PFSK-1 (cell line): Measurements from ENCODE around the gene HIPK2.

Source experiments
- FOXP2 ChIP-seq: optimal IDR thresholded peaks from 2 replicates; pipeline ENCODE3; 2011; ENCODE audit warnings: borderline replicate concordance, control low read depth, inconsistent platforms; ENCODE audit not compliant: insufficient read depth; ENCODE audit errors: extremely low read length, extremely low read depth
- POLR2AphosphoS5 ChIP-seq: IDR thresholded peaks from 2 replicates; pipeline ENCODE4 v1.6.1; 2012; ENCODE audit warnings: low read depth, mild to moderate bottlenecking, control low read depth, low read length, moderate library complexity
- REST ChIP-seq, 2 experiments: IDR thresholded peaks; 2 replicates each; pipeline versions ENCODE4 v1.6.1 to v1.8.0; 2011 to 2012; ENCODE audit warnings: low read depth in 2 of 2, low read length in 2 of 2, control low read depth in 1 of 2, inconsistent platforms in 1 of 2, mild to moderate bottlenecking in 1 of 2, moderate library complexity in 1 of 2; ENCODE audit not compliant: insufficient read depth in 1 of 2
- SIN3A ChIP-seq: IDR thresholded peaks from 2 replicates; pipeline ENCODE4 v1.6.1; 2012; ENCODE audit warnings: mild to moderate bottlenecking, low read length, moderate library complexity, borderline replicate concordance; ENCODE audit not compliant: insufficient read depth
- TAF1 ChIP-seq: IDR thresholded peaks from 2 replicates; pipeline ENCODE4 v1.6.1; 2012; ENCODE audit warnings: low read length, control low read depth, borderline replicate concordance; ENCODE audit not compliant: insufficient read depth

HIPK2 gene

GRCh38 chr7:139714163-139714901 lies 63.5 kb downstream of the HIPK2 start:
- TF ChIP-seq FOXP2: no peak
- TF ChIP-seq TAF1: no peak
- TF ChIP-seq REST (IDR thresholded peaks at IDR 0.05; ENCODE audit: insufficient read depth in 1 of 2, low read depth in 2 of 2, low read length in 2 of 2): no peak
- no peak for TF ChIP-seq SIN3A
- no peak for TF ChIP-seq POLR2AphosphoS5

GRCh38 chr7:139713526-139714162 lies 64.2 kb downstream of the HIPK2 start:
- TF ChIP-seq REST (IDR thresholded peaks at IDR 0.05; ENCODE audit: insufficient read depth in 1 of 2, low read depth in 2 of 2, low read length in 2 of 2) (no peak), FOXP2 (no peak), TAF1 (no peak), SIN3A (no peak), POLR2AphosphoS5 (no peak)

- TF ChIP-seq TAF1 (no peak), SIN3A (no peak), POLR2AphosphoS5 (no peak), REST (IDR thresholded peaks at IDR 0.05; ENCODE audit: insufficient read depth in 1 of 2, low read depth in 2 of 2, low read length in 2 of 2) (no peak), FOXP2 (no peak)
Measured at GRCh38 chr7:139713061-139713460, 64.7 kb downstream of the HIPK2 start.

GRCh38 chr7:139711991-139712743 lies 65.6 kb downstream of the HIPK2 start:
- TF ChIP-seq FOXP2 (no peak), TAF1 (no peak), POLR2AphosphoS5 (no peak), SIN3A (no peak), REST (IDR thresholded peaks at IDR 0.05; ENCODE audit: insufficient read depth in 1 of 2, low read depth in 2 of 2, low read length in 2 of 2) (no peak)
